Activated naive CD8-positive, alpha-beta T cell treated with anti-CD3 and anti-CD28 coated beads for 36 hours (primary cell): ENCODE data around the gene EREG. TPM values are rescaled to one million over a fixed set of nuclear protein-coding genes. Genes with fewer than 3 reads are reported as not detected.

Source experiments
- DNase-seq: peaks from one replicate; pipeline ENCODE4 v3.0.0; 2021
- H3K27ac Mint-ChIP-seq: one replicate; pipeline ENCODE4 v1.8.0; 2022; ENCODE audit warnings: mild to moderate bottlenecking, moderate library complexity, mixed read lengths
- H3K27me3 Mint-ChIP-seq: one replicate; pipeline ENCODE4 v1.8.0; 2022; ENCODE audit warnings: mild to moderate bottlenecking, mixed read lengths
- H3K36me3 Mint-ChIP-seq: one replicate; pipeline ENCODE4 v1.8.0; 2021; ENCODE audit warnings: mild to moderate bottlenecking, mixed read lengths
- H3K4me1 Mint-ChIP-seq: one replicate; pipeline ENCODE4 v1.8.0; 2021; ENCODE audit warnings: mixed read lengths
- H3K4me3 Mint-ChIP-seq: one replicate; pipeline ENCODE4 v1.8.0; 2022; ENCODE audit warnings: mild to moderate bottlenecking, moderate library complexity, mixed read lengths
- H3K9me3 Mint-ChIP-seq: one replicate; pipeline ENCODE4 v1.8.0; 2022; ENCODE audit warnings: mixed read lengths
- total RNA-seq, 2 experiments: library from RNA; stranded (reverse); gene quantifications; one replicate each; pipeline ENCODE4 v1.2.3, GENCODE V29; 2021

Gene EREG
- total RNA-seq, 2 experiments from 2014 or later: not detected

DNA sequence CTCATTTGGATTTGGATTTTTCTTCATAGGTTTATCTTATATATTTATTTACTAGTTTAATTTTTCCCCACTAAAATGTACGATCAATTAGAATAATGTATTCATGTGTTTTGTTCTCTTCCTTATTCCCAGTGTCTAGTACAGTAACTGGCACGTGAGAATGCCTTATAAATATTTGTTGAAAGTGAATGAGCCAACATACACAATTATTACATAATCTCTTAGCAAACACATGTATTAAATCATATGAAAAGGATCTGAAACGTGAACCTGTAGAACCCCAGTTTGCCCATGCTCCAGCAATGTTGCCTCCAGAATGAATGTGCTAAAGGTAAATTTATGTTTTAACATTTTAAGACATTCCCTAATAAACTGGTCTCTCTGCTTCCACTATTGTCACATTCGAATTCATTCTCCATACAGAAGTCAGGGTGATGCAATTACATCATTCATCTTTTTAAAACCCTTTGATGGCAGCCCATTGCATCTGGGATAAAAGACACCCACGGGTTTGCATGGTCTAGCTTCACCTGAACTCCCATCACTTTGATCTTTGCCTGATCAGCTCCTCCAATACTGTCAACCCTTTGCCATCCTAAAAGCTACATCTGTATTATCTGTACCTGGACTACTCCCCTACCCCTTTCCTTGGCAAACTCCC is 49.3 kb downstream of the EREG start:
- Mint-ChIP-seq H3K9me3 (no peaks in the 10 kb centered on the region), H3K4me1 (no peaks in the 10 kb centered on the region), H3K27me3 (no peaks in the 10 kb centered on the region), H3K4me3 (no peak overlapping the region), H3K27ac (no peak overlapping the region), H3K36me3 (no peaks in the 10 kb centered on the region)
- DNase-seq: no peak

DNA sequence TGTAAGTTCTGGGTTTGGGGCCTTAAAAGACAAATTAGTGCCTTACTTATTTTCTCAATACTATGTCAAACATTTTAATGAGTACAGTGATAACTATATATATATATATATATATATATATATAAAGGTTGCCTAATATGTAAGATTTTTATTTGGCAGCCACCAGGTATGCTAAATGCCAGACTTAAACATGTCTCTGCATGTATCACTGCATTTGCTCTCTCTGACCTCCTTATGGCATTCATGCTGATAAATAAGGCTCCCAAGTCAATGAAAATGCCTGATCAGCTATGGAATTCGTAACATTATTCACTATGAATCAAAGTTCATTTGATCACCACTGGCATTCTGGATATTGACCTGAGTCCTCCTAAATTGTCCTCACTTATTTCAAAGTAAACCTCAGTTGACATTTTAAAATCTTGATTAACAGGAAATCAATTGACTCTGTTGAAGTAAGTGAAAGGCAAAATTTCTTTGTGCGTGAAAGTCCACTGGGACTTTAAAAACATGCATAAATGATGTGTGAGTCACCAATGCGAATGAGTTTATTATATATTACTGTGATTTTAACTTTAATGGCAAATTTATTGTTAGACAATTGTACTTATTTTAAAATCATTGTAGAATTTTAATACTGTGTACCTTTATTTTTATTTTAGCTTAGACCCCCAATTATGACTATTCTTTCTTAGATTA is 50.8 kb downstream of the EREG start:
- Mint-ChIP-seq H3K27me3 (no peaks in the 10 kb centered on the region), H3K36me3 (no peaks in the 10 kb centered on the region), H3K4me3 (no peak overlapping the region), H3K27ac (no peak overlapping the region), H3K4me1 (no peaks in the 10 kb centered on the region), H3K9me3 (no peaks in the 10 kb centered on the region)
- DNase-seq: no peak

DNA sequence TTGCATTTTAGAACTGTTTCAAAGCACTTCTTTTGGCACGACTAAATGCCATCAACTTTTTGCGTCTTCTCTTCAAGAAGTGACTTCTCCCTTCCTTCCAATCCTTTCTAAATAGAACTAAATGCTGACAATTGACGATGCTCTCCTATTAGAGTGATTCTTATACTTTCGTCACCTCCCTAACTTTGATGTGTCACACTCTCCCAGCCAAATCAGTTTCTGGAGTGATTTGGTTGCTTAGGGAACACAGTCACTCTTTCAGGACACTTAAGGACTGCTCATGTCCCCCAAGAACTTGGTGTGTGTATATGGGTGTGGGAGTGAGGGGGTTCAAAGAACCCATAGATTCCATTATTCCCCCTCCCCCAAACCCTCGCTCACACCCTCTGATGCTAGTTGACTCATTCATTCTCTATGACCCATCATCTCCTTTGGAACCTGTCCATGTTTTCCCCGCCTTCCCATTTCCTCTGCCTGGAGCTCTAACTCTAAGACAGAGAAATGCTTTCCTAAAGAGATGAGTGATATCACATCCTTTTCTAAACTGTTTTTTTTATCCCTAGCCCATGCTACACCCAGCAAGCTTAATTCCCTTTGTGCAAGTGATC is 53.2 kb downstream of the EREG start:
- H3K27ac Mint-ChIP-seq: no peak overlapping the region
- H3K36me3 Mint-ChIP-seq: no peaks in the 10 kb centered on the region
- H3K4me1 Mint-ChIP-seq: no peaks in the 10 kb centered on the region
- H3K4me3 Mint-ChIP-seq: no peak overlapping the region
- no peaks in the 10 kb centered on the region for H3K9me3 Mint-ChIP-seq
- H3K27me3 Mint-ChIP-seq: no peaks in the 10 kb centered on the region
- DNase-seq: no peak

DNA sequence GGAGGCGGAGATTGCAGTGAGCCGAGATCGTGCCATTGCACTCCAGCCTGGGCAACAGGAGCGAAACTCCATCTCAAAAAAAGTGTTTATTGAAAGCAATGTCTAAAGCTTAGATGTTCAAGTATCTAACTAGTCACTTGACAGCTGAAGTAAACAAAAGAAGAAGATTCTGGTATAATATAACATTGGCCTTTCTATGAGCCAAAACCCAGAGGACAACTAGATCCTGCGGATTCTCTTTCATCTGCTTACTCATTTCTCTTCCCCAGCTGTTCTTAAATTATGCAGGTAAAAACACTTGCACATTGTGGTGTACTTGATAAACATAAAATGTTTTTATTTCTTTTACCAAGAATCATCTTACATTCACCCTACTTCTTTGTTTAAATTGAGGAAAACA is 55.9 kb downstream of the EREG start:
- no peak for DNase-seq
- Mint-ChIP-seq H3K36me3 (no peaks in the 10 kb centered on the region), H3K9me3 (no peaks in the 10 kb centered on the region), H3K4me3 (no peak overlapping the region), H3K27me3 (no peaks in the 10 kb centered on the region), H3K4me1 (no peaks in the 10 kb centered on the region), H3K27ac (no peak overlapping the region)

DNA sequence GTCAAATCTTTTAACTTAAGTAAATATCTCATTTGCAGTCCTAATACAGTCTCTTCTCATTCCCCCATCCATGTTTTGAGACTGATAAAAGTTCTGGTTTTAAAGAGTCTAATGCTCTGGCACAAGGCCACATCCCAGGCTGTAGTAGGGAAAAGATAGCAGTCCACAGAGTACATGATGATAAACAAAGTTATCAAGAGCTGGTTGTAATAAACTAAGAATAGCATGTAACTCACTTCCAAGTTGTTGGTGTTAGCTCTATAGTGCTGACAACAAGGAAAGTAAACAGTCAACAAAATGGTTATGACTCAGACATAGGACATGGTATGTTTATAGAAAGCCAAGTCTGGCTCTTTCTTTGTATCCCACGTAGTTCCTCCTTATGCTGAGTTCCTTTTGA is 58.2 kb downstream of the EREG start:
- Mint-ChIP-seq H3K27me3 (no peaks in the 10 kb centered on the region), H3K27ac (no peak overlapping the region), H3K4me3 (no peak overlapping the region), H3K9me3 (no peaks in the 10 kb centered on the region), H3K36me3 (no peaks in the 10 kb centered on the region), H3K4me1 (no peaks in the 10 kb centered on the region)
- DNase-seq: no peak

DNA sequence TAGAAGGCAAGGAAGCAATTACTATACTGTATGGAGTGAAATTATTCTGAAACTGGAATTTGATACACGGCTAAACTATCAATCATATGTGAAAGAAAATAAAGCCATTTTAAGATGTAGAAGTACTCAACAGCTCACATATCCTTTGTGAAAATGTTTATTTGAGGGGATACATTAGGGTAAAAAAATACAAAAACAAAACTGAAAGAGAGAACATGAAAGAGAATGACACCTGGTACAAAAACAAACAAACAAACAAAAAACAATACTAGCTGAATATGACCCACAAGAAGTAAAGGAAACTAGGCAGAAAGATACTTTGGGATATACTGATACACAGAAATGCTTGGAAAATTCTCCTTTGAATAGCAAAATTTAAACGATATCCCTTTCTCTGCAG is 59.2 kb downstream of the EREG start:
- H3K4me1 Mint-ChIP-seq: no peaks in the 10 kb centered on the region
- no peaks in the 10 kb centered on the region for H3K36me3 Mint-ChIP-seq
- H3K9me3 Mint-ChIP-seq: no peaks in the 10 kb centered on the region
- DNase-seq: no peak
- H3K27me3 Mint-ChIP-seq: no peaks in the 10 kb centered on the region
- no peak overlapping the region for H3K27ac Mint-ChIP-seq
- no peak overlapping the region for H3K4me3 Mint-ChIP-seq

DNA sequence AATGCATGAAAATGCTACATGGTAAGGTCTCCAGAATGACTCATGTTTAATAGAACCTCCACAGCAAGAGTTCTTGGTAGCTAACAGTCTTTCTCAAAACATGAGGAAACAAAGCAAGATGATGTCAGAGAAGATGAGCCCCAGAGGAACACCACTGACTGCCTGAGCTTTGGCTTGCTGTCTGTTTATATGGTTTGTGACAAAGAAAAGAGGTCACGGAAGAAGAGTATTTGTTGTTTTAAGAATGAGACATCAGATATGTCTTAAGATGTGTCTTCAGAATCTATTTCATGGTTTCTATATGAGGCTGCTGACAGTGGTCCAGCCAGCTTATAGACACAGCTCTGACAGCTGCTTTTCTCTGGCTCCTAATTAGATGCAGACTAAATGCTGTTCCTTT is 61.2 kb downstream of the EREG start:
- Mint-ChIP-seq H3K4me3 (no peak overlapping the region), H3K27ac (no peak overlapping the region), H3K36me3 (no peaks in the 10 kb centered on the region), H3K27me3 (no peaks in the 10 kb centered on the region), H3K9me3 (no peaks in the 10 kb centered on the region), H3K4me1 (peaks cover under 1% of the 10 kb centered on the region)
- no peak for DNase-seq

DNA sequence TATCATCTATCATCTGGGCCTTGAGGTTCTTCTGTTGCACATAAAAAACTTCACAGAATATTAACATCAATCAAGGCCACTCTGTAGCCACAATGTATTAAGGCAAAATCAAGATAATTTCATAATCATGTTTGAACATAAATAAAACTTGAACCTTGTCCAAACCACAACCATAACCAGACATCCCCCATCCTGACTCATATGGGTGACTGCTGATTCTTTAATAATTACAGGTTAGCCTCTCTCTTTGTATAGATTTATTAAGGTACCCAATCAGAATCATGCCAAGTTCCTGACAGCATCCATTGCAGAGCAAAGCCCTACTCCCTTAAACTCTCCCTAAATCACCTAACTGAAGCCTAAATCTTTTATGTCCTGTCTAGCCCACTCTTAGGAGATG is 63.3 kb downstream of the EREG start:
- H3K4me3 Mint-ChIP-seq: no peak overlapping the region
- H3K36me3 Mint-ChIP-seq: no peaks in the 10 kb centered on the region
- H3K27me3 Mint-ChIP-seq: no peaks in the 10 kb centered on the region
- DNase-seq: no peak
- H3K27ac Mint-ChIP-seq: no peak overlapping the region
- H3K9me3 Mint-ChIP-seq: no peaks in the 10 kb centered on the region
- peaks cover 2% of the 10 kb centered on the region for H3K4me1 Mint-ChIP-seq

DNA sequence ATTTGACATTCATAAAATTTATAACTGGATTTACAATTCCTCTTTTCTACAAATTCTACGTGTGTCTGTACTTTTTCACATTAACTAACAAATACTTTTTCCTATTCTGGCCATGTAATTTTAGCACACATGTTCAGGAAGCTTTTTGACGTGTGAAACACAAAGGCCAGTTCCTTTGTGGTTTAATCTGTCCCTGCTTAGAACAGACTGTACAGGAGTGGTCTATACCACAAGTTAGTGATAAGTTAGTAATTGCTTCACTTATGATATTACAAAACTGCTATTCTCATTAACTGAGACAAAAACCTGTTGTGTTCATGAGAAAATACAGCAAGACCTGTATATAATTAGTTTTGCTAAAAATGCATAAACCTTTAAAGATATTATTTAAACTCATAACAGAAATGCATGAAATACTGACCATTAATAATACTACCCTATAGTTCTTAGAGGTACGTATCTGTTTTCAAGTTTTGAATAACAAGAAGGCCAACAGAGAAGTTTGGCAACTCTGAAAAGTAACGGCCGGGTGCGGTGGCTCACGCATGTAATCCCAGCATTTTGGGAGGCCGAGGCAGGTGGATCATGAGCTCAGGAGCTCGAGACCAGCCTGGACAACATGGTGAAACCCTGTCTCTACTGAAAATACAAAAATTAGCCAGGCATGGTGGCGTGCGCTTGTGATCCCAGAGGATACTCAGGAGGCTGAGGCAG is 66.3 kb downstream of the EREG start:
- Mint-ChIP-seq H3K4me1 (peaks cover 2% of the 10 kb centered on the region), H3K27ac (no peak overlapping the region), H3K9me3 (no peaks in the 10 kb centered on the region), H3K4me3 (no peak overlapping the region), H3K36me3 (no peaks in the 10 kb centered on the region), H3K27me3 (no peaks in the 10 kb centered on the region)
- DNase-seq: no peak

DNA sequence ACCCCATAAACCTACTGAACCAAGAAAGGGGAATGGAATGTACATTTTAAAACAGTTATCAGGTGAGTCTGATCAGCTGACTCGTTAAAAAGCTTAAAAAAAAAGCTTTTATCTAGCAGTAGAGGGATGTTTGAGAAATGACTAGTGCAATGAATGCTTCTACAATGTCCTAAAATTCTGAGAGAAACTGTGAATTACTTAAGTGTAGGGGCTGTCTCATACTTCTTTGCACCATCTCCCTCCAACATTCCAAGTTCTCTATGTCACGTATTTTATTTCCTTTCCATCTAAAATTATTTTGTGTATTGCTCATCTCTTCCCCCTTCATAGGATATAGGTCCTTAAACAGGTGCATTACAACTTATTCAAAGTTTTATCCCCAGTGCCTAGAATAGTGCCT is 68.1 kb downstream of the EREG start:
- Mint-ChIP-seq H3K36me3 (no peaks in the 10 kb centered on the region), H3K9me3 (no peaks in the 10 kb centered on the region), H3K4me3 (no peak overlapping the region), H3K4me1 (peaks cover 2% of the 10 kb centered on the region), H3K27ac (no peak overlapping the region), H3K27me3 (no peaks in the 10 kb centered on the region)
- DNase-seq: no peak

DNA sequence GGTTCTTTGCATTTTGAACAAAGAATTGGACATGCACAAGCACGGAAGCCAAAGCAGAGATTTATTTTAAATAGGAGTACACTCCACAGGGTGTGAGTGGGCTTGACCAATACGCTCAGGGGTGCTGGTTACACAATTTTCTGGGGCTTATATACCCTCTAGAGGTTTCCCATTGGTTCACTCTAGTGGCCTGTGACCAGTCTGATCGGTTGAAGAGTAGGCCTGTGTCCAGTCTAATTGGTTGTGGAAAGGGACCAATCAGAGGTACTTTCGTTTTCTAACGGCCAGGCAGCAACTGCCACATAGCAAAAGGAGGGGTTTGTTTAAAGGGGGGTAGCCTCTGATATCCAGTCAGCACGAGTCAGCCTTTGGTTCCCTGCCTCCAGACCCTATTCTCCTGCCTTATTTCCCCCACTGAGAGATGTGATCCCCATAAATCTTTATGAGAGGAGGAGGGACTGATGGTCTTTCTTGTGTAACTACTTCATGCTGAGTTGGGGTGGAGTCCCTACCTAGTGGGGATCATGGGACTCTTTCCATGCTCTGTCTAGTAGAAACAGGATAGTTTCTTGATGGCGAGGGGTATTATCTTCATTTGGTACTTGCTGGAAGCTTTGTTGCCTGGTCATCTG is 68.7 kb downstream of the EREG start:
- no peak overlapping the region for H3K4me3 Mint-ChIP-seq
- peaks cover 2% of the 10 kb centered on the region for H3K4me1 Mint-ChIP-seq
- H3K9me3 Mint-ChIP-seq: no peaks in the 10 kb centered on the region
- no peak overlapping the region for H3K27ac Mint-ChIP-seq
- H3K27me3 Mint-ChIP-seq: no peaks in the 10 kb centered on the region
- no peaks in the 10 kb centered on the region for H3K36me3 Mint-ChIP-seq
- DNase-seq: no peak

DNA sequence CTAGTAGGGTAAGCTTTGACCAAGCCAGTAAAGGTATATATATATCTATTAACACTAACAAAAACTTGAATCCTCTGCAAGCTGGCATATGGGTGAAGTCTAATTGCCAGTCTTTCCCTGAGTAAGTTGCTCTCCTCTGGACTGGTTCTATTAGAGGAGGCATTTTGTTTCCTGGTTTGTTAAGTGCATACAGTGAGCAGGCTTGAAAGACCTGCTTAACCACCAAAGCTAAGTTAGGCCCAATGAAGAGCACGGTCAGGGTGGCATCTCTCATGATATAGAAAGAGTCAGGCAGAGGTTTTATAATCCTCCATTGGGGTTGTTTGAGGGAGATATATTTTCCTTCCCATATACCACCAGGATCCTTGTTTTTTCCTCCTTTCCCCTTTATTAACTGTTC is 70.4 kb downstream of the EREG start:
- no peak for DNase-seq
- Mint-ChIP-seq H3K27ac (no peak overlapping the region), H3K4me3 (no peak overlapping the region), H3K36me3 (no peaks in the 10 kb centered on the region), H3K27me3 (no peaks in the 10 kb centered on the region), H3K9me3 (no peaks in the 10 kb centered on the region), H3K4me1 (peaks cover 2% of the 10 kb centered on the region)

DNA sequence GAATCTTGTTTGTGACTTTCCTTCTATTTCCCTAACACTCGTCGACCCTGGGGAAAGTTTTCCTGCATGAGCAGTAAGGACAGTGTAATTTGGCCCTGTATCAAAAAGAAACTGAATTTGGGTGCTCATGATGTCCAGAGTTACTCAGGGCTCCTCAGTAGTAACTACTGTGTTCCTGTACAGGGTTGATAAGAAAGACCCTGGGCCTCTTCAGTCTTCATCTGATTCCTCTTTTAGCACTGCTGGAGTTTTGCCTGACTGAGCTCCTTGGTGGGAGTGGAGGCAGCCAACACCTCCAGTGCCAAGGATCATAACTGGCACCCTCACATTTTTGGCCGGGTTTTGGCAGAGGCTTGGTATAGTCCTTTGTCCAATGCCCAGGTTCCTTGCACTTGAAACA is 72.9 kb downstream of the EREG start:
- no peaks in the 10 kb centered on the region for H3K9me3 Mint-ChIP-seq
- no peaks in the 10 kb centered on the region for H3K36me3 Mint-ChIP-seq
- H3K4me3 Mint-ChIP-seq: no peak overlapping the region
- no peak overlapping the region for H3K27ac Mint-ChIP-seq
- no peaks in the 10 kb centered on the region for H3K27me3 Mint-ChIP-seq
- no peak for DNase-seq
- no peaks in the 10 kb centered on the region for H3K4me1 Mint-ChIP-seq
